ENCODE measurements around the gene ZNF615. TPM values are rescaled to one million over a fixed set of nuclear protein-coding genes. Genes with fewer than 3 reads are reported as not detected.

ZNF615 gene
- total and polyA plus RNA-seq, 8 donors, result 8.7 to 27.0 (median 20.9) TPM

- Histone ChIP-seq H3K27me3 (no peaks in the 10 kb centered on the region), H3K4me3 (no peak overlapping the region), H3K9me3 (peaks cover 0 to 97% of the 10 kb centered on the region in 2 donors), H3K27ac (no peak overlapping the region), H3K4me1 (peaks cover 0 to 4% of the 10 kb centered on the region in 2 donors), H3K36me3 (peaks cover 0 to 95% of the 10 kb centered on the region in 2 donors)
- TF ChIP-seq CTCF (IDR thresholded peaks at IDR 0.05), result no peak
- intact Hi-C loops (cut with DNase I), result no loop called here
- DNase-seq (no peak), ATAC-seq (no peak)
Measured at GRCh38 chr19:52022193-52022592, 14.2 kb upstream of the ZNF615 start.

GRCh38 chr19:52020506-52020905 is 12.5 kb upstream of the ZNF615 start:
- Histone ChIP-seq H3K4me1 (no peaks in the 10 kb centered on the region), H3K27ac (no peak overlapping the region), H3K9me3 (peaks cover 0 to 98% of the 10 kb centered on the region in 2 donors), H3K36me3 (peaks cover 4 to 100% of the 10 kb centered on the region in 2 donors), H3K27me3 (no peaks in the 10 kb centered on the region), H3K4me3 (no peak overlapping the region)
- TF ChIP-seq CTCF (IDR thresholded peaks at IDR 0.05), result no peak
- intact Hi-C loops (cut with DNase I), result no loop called here
- ATAC-seq (no peak), DNase-seq (no peak)

DNA sequence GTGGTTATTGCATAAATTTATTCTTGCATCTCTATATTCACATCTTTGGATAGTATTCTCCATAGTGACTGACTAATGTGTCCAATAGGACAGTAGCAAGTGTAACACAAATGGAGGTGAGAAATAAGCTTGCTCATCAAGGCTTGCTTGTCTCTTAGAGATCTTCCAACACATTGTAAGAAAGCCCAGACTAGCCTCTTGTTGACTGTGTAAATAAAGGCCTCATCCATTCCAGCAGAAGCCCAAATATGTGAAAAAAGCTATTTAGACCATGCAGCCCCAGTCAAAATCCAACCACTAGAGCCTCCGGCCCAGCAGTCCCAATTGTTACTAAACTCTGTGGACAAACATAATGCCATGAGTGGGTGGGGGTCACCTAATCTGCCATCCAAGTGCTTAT is 2.7 kb upstream of the ZNF615 start:
- Histone ChIP-seq H3K4me3 (no peak overlapping the region), H3K4me1 (peaks cover 4 to 11% of the 10 kb centered on the region in 2 donors), H3K27ac (no peak overlapping the region), H3K9me3 (peaks cover 0 to 56% of the 10 kb centered on the region in 2 donors), H3K27me3 (no peaks in the 10 kb centered on the region), H3K36me3 (peaks cover 0 to 30% of the 10 kb centered on the region in 2 donors)
- TF ChIP-seq CTCF (IDR thresholded peaks at IDR 0.05), result no peak
- intact Hi-C loops (cut with DNase I), result no loop called here
- ATAC-seq (no peak), DNase-seq (no peak)

DNA sequence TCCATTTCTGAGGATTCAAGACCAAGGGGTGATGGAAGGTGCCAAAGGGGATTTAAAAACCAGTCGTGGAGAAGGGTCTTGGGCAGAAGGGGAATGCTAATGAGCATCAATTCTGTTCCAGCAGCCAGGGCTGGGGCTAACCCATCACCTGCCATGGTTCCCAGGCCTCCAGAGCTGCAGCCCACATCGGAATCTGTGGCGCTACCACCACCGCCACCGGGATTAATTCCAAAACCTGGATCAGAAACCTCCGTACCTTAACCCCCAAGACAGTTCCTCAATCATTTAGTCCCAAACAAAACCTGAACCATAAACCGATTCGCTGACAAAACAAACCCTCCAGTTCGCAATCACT is 583 bp downstream of the ZNF615 start:
- Histone ChIP-seq H3K27me3 (no peaks in the 10 kb centered on the region), H3K36me3 (peaks cover 0 to 29% of the 10 kb centered on the region in 2 donors), H3K4me1 (peaks cover 4 to 11% of the 10 kb centered on the region in 2 donors), H3K27ac (peak overlapping the region; percentile 83 to 89), H3K9me3 (peaks cover 0 to 56% of the 10 kb centered on the region in 2 donors), H3K4me3 (peak overlapping the region; percentile 49 to 71)
- ATAC-seq, result peak; percentile 48
- intact Hi-C loops (cut with DNase I), result no loop called here
- DNase-seq, result peak in 1 of 4 donors; percentile 21
- no peak for TF ChIP-seq CTCF (IDR thresholded peaks at IDR 0.05)

DNA sequence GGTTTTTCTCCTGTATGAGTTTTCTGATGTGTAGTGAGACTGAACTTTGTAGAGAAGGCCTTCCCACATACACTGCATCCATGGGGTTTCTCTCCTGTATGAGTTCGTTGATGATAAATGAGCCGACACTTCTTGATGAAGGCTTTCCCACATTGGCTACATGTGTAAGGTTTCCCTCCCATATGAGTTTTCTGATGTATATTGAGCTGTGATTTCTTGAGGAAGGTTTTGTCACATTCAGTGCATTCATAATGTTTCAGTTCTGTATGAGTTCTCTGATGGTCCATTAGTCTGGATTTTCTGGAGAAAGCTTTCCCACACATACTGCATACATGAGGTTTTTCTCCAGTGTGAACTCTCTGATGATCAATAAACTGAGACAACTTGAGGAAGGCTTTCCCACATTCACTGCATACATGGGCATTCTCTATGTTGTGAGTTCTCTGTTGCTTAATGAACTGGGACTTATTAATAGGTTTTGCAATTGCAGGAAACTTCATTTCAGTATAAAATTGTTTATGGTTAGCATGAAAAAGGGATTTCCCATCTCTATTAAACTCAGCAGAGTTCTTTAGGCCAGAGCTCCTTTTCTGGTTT is 13.9 kb downstream of the ZNF615 start:
- no peak overlapping the region for H3K4me3 ChIP-seq
- TF ChIP-seq CTCF (IDR thresholded peaks at IDR 0.05), result no peak
- H3K4me1 ChIP-seq, result no peaks in the 10 kb centered on the region
- intact Hi-C loops (cut with DNase I), result no loop called here
- no peak overlapping the region for H3K27ac ChIP-seq
- DNase-seq (no peak), ATAC-seq (no peak)
- H3K27me3 ChIP-seq, result no peaks in the 10 kb centered on the region
- H3K36me3 ChIP-seq, result peaks cover 0 to 72% of the 10 kb centered on the region in 2 donors
- peaks cover 18 to 100% of the 10 kb centered on the region in 2 donors for H3K9me3 ChIP-seq
